ENCODE measurements around the gene CRISP3.

CRISP3 gene

DNA sequence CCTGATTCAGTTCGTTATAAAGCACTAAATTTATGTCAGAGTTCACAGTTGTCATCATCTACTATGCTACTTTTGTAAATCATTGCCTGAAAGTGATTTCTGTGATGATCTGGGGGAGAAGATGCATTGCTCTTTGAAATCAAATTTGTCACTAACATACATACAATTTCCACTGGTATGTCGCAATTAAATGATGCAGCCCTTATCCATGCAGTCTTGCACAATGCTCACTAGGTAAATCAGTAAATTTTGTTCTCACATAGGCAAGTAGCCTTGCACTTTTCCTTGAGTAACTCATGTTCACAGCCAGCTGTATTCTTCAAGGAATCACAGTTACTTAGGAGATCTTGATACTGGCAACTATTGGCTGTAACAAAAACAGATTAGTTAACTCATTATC lies 51.7 kb downstream of the CRISP3 start:
- no peak for DNase-seq (ENCODE audit: low read depth in 2 of 2)

Data from stimulated activated CD4-positive, alpha-beta T cell treated with anti-CD3 and anti-CD28 coated beads, Interleukin-12 subunit alpha, Interleukin-12 subunit beta, amount 100 ng/mL, for 24 hours (primary cell).